ENCODE measurements around the gene FMNL2.

The FMNL2 gene

GRCh38 chr2:152534460-152535135 lies 199.6 kb downstream of the FMNL2 start:
- no peak for DNase-seq

- DNase-seq, result no peak
Measured at GRCh38 chr2:152537081-152537651, 202.2 kb downstream of the FMNL2 start.

- no peak for DNase-seq
Measured at GRCh38 chr2:152539424-152539823, 204.4 kb downstream of the FMNL2 start.

- no peak for DNase-seq
Measured at GRCh38 chr2:152541712-152542111, 206.7 kb downstream of the FMNL2 start.

GRCh38 chr2:152542337-152542994 lies 207.5 kb downstream of the FMNL2 start:
- no peak for DNase-seq

- no peak for DNase-seq
Measured at GRCh38 chr2:152542995-152543481, 208.1 kb downstream of the FMNL2 start.

- no peak for DNase-seq
Measured at GRCh38 chr2:152543717-152544116, 208.7 kb downstream of the FMNL2 start.

- DNase-seq, result no peak
Measured at GRCh38 chr2:152544638-152545037, 209.7 kb downstream of the FMNL2 start.

- no peak for DNase-seq
Measured at GRCh38 chr2:152546230-152546837, 211.4 kb downstream of the FMNL2 start.

GRCh38 chr2:152548111-152548875 lies 213.3 kb downstream of the FMNL2 start:
- DNase-seq, result no peak

- no peak for DNase-seq
Measured at GRCh38 chr2:152548996-152549395, 214.0 kb downstream of the FMNL2 start.

- DNase-seq, result no peak
Measured at GRCh38 chr2:152549423-152549822, 214.4 kb downstream of the FMNL2 start.

GRCh38 chr2:152550386-152550785 lies 215.4 kb downstream of the FMNL2 start:
- no peak for DNase-seq

GRCh38 chr2:152552888-152553287 lies 217.9 kb downstream of the FMNL2 start:
- no peak for DNase-seq

GRCh38 chr2:152553518-152553917 lies 218.5 kb downstream of the FMNL2 start:
- DNase-seq, result no peak

- no peak for DNase-seq
Measured at GRCh38 chr2:152555048-152555447, 220.1 kb downstream of the FMNL2 start.

GRCh38 chr2:152556506-152556905 lies 221.5 kb downstream of the FMNL2 start:
- DNase-seq, result no peak

- no peak for DNase-seq
Measured at GRCh38 chr2:152557273-152557888, 222.4 kb downstream of the FMNL2 start.

- no peak for DNase-seq
Measured at GRCh38 chr2:152558158-152558984, 223.4 kb downstream of the FMNL2 start.

- DNase-seq, result no peak
Measured at GRCh38 chr2:152559008-152559407, 224.0 kb downstream of the FMNL2 start.

- no peak for DNase-seq
Measured at GRCh38 chr2:152560166-152560565, 225.2 kb downstream of the FMNL2 start.
